NCI-H82 treated with DMSO at 0.1 percent for 48 hours (cell line): ENCODE data around the gene SLC40A1.
"Not testable (repeated sequence)": the region's sequence is repeated elsewhere in the genome, so short reads cannot be mapped to it uniquely, and the experiment has no call there.

ENCODE experiments used
- DNase-seq: peaks from one replicate; lab custom pipeline; 2025; ENCODE audit not compliant: unreplicated experiment; lab: John Stamatoyannopoulos, UW

The SLC40A1 gene

DNA sequence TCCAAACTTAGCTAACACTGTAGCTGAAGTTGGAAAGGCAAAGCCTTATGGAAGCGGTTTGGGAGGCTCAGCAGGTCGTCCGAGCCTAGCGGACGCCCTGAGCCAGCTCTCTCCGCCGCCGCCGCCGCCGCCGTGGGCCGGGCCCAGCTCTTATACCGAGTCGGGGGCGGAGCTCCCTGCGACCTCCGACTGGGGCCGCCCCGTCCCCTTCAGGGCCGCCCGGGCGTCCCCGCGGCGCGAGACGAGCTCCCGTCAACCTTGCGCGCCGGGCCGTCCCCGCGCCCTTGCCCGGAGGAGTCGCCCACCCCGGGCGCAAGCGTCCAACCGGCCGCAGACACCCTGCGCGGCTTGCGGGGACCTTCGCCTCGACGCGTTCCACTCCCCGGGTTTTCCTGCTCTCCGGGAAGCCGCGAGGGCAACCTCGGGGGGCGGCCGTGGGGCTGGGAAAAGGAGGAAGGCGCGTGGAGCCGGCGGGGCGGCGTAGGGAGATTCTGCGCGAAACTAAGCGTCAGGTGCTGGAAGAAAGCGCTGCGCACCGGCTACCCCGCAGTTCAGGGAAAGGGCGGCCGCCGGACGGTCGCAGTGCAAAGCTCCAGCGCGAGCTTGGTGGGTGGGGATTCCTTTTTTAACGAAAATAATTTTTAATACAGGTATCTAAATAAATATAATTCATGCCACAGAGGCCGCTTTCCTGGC lies at the start of gene SLC40A1:
SLC40A1 (minus strand) TSS at position 129 of the 696 bp plus-strand sequence. CDS start 326 bp downstream, outside the sequence.
- DNase-seq, result peak; percentile 49

- DNase-seq, result no peak
Measured at GRCh38 chr2:189629531-189630453, 49.2 kb upstream of the SLC40A1 start.

DNA sequence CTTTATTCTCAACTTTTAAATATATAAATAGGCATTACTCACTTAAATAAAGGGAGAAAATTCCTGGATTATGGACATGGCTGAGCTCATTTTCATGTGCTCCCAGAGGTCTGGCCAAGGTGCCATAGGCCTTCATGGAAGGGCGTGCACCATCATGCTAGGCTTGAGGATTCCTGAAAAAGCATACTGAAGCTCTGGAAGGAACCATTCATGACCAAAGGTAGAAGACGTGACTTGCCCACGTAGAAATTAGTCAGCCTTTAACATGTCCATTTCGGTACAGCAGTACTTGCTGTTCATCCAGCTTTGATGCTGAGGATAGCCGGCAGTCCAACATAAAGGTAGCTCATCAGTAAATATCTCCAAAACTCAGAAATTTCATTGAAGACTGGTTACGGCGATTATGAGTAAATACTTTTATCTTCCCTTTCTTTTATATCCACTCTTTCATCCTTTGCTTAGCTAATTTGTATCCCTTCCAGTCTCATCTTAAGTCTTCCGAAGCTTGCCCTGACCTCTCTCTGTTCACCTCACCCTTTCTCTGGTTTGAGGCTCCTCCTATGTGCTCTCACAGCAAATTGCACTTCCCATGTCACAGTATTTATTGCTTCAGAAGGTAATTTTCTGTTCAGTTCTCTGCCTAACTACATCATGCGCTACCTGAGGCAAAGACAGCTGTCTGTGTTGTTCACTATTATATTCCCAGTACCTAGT lies 48.4 kb upstream of the SLC40A1 start:
- DNase-seq, result no peak

- DNase-seq, result no peak
Measured at GRCh38 chr2:189627789-189628188, 47.2 kb upstream of the SLC40A1 start.

DNA sequence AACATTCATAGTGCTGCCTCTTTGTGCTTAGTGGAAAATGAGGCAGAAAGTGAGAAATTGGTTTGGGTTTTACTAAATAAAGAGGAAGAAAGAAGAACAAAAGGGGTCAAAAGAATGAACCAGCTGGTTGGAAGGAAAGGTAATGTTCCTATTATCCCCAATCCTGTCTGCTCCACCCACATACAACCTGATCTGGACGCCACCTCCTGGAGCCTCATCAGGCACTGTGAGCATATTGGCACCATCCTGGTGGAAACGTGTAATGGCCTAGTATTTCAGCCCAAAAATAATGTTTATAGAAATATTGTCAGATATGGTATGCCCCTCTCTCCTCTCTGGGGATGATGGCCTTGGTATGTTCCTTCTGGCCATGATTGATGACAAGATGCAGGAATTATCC lies 45.0 kb upstream of the SLC40A1 start:
- DNase-seq, result no peak

GRCh38 chr2:189624648-189625355 lies 44.2 kb upstream of the SLC40A1 start:
- no peak for DNase-seq

GRCh38 chr2:189623049-189623448 lies 42.5 kb upstream of the SLC40A1 start:
- DNase-seq, result no peak

DNA sequence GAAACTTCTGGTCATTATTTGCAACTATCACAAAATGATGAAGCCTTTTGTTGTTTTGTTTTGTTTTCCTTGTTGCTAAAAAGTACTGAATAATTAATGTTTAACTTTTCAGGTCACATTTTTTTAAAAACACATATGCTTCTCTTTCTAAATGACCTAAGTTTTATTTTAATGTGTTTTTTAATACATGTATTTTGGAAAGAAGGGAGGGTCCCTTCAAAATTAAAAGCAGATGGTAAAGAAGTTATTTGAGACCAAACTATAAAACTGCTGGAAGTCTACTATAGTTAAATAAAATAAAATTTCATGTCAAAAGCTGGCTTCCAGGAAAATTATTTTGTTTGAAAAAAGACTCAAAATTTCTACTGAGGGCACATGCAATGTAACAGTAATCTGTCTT lies 41.2 kb upstream of the SLC40A1 start:
- no peak for DNase-seq

- DNase-seq, result peak; percentile 60
Measured at GRCh38 chr2:189618197-189618596, 37.6 kb upstream of the SLC40A1 start.

- DNase-seq, result no peak
Measured at GRCh38 chr2:189614585-189614984, 34.0 kb upstream of the SLC40A1 start.

DNA sequence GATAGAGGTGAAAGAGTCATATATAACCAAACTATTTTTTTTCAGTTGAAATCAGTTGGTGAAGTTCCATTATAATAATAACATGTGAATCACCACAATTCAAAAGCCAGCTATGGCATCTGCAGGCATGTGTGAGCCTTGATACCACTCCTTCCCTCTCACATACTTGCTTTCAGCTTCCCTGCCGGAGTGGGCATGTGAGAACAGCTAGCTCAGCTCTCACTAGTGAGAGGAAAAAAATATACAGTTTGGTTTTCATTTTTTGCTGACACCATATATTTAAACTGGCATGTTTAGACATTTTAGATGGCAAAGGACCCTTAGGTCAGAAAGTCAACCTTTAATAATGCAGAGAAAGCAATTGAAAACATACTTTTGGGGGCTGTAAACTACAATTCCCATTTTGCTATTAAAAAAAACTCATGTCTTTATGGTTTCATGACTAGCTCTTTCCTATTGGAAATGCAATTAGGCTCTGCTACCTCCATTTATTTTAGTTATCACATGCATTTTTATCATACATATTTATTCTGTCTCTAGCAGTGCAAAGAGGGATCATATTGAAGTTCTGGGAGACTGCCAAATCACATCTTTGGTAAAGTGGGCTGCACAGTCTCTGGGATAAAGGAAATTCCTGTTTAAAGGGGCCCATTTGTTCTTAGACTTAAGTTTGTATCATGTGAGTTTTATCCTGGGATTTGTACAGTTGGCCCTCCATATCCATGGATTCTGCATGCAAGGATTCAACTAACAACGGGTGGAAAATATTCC lies 33.2 kb upstream of the SLC40A1 start:
- DNase-seq, result no peak

GRCh38 chr2:189613077-189613636 lies 32.6 kb upstream of the SLC40A1 start:
- no peak for DNase-seq

DNA sequence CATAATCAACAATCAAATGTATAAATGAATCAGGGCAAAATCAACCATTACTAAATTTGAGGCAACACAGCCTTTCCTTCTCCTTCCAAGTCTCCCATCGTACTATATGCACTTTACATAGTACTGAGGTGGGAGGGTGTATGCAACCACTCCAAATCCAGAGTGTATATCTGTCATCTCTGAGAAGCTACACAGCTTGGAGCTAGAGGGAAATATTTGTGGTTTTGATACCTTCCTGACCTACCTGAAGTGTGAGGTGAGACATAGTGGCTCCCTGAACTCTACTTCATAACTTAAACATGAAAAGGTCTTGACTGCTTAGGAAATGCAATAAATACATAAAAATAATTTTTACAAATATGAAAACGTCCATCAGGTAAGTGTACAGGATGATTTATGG lies 30.1 kb upstream of the SLC40A1 start:
- no peak for DNase-seq

GRCh38 chr2:189609853-189610252 lies 29.3 kb upstream of the SLC40A1 start:
- DNase-seq, result no peak

DNA sequence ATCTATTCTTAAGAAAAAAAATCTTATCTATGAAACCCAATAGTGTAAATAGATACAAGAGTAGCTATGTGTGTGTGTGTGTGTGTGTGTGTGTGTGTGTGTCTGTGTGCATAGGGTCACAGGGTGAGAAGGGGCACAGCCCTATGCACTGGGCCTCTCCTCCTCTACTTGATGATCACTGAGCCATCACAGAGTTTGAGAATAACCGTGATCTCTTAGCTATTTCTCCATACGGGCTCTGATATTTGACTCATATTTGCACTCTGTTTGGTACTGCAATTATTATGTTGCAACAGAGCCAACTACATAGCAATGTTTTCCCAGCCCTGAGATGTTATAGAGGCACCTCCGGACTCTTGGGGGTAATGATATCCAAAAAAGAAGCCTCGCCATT lies 28.8 kb upstream of the SLC40A1 start:
- DNase-seq, result no peak

- no peak for DNase-seq
Measured at GRCh38 chr2:189608795-189609422, 28.3 kb upstream of the SLC40A1 start.

DNA sequence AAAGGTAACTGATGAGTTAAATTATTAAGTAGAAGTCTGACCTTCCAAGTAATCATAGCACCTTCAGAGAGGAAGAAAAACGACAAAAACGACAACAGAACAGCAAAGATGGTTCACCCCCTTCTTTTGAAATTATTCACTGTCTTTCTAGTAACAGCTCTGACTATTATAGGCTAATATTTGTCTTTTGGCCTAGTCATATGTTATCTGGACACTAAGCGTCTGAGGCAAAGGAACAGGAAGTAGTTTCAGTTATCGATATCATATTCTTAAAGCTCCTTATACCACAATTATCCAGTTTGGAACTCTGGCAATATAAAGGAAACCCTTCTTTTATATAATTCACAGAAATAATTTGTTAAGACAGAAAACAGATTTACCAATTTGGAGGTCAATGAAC lies 27.6 kb upstream of the SLC40A1 start:
- no peak for DNase-seq

- DNase-seq, result no peak
Measured at GRCh38 chr2:189602233-189602632, 21.6 kb upstream of the SLC40A1 start.

DNA sequence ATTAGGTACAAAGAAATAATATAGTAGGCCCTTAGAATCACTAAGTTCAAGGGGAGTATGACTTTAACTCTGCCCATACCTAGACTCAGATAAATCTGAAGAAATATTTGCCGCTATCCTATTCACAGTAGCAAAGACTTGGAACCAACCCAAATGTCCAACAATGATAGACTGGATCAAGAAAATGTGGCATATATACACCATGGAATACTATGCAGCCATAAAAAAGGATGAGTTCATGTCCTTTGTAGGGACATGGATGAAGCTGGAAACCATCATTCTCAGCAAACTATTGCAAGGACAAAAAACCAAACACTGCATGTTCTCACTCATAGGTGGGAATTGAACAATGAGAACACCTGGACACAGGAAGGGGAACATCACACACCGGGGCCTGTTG lies 21.1 kb upstream of the SLC40A1 start:
- not testable (repeated sequence) for DNase-seq
